ENCODE measurements around the gene SMNDC1.

The SMNDC1 gene

DNA sequence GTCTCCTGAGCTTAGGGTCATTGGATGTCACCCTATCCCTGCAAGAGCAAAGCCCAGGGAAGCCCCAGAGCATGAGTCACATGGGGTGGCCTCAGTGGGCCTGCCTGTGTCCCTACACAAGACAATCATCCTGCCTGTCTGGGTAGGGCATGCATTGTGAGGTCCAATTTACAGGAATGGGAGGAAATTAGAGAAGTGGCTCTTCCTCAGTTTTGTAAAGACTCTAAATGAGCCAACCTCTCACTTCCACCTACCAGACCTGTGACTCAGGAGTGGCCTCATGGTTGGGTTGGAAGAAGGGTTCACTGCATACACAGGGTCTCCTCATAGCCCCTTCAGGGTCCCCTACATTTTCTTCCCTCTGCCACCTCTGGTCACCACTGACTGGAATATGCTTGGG, 43.6 kb upstream of the SMNDC1 start:
- H3K36me3 ChIP-seq (ENCODE audit: insufficient read depth, low read length) = no peaks in the 10 kb centered on the region
- no peak overlapping the region for H3K9ac ChIP-seq (ENCODE audit: low read depth, low read length)
- H3K4me3 ChIP-seq (ENCODE audit: low read depth in 1 of 2, low read length in 2 of 2) = no peak overlapping the region
- peaks cover 20% of the 10 kb centered on the region for H3K27me3 ChIP-seq (ENCODE audit: insufficient read depth, low read length, poor library complexity)
- DNase-seq = no peak
- H2AFZ ChIP-seq (ENCODE audit: low read depth, low read length) = no peak overlapping the region
- no peak overlapping the region for H3K27ac ChIP-seq (ENCODE audit: low read length)
- H3K4me1 ChIP-seq (ENCODE audit: insufficient read depth, low read length) = no peaks in the 10 kb centered on the region
- no peaks in the 10 kb centered on the region for H3K9me3 ChIP-seq (ENCODE audit: insufficient read depth, low read length, severe bottlenecking)
- H3K79me2 ChIP-seq (ENCODE audit: insufficient read depth, low read length) = no peaks in the 10 kb centered on the region
- TF ChIP-seq, protein P1, sequence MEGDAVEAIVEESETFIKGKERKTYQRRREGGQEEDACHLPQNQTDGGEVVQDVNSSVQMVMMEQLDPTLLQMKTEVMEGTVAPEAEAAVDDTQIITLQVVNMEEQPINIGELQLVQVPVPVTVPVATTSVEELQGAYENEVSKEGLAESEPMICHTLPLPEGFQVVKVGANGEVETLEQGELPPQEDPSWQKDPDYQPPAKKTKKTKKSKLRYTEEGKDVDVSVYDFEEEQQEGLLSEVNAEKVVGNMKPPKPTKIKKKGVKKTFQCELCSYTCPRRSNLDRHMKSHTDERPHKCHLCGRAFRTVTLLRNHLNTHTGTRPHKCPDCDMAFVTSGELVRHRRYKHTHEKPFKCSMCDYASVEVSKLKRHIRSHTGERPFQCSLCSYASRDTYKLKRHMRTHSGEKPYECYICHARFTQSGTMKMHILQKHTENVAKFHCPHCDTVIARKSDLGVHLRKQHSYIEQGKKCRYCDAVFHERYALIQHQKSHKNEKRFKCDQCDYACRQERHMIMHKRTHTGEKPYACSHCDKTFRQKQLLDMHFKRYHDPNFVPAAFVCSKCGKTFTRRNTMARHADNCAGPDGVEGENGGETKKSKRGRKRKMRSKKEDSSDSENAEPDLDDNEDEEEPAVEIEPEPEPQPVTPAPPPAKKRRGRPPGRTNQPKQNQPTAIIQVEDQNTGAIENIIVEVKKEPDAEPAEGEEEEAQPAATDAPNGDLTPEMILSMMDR (IDR thresholded peaks at IDR 0.05; ENCODE audit: borderline replicate concordance, extremely low read depth, low read length, poor library complexity, severe bottlenecking) = no peak
- TF ChIP-seq EZH2 (IDR thresholded peaks at IDR 0.05; ENCODE audit: borderline replicate concordance, low read depth, low read length, severe bottlenecking) = no peak
- no peaks in the 10 kb centered on the region for H4K20me1 ChIP-seq (ENCODE audit: insufficient read depth, low read length)
- no peak for ATAC-seq (ENCODE audit: insufficient read depth, low read depth)
- no peak overlapping the region for H3K4me2 ChIP-seq (ENCODE audit: insufficient read depth, low read length)

- no peak for ATAC-seq (ENCODE audit: insufficient read depth, low read depth)
- H2AFZ ChIP-seq (ENCODE audit: low read depth, low read length) = no peak overlapping the region
- no peaks in the 10 kb centered on the region for H3K4me1 ChIP-seq (ENCODE audit: insufficient read depth, low read length)
- no peak for DNase-seq
- H3K9me3 ChIP-seq (ENCODE audit: insufficient read depth, low read length, severe bottlenecking) = no peaks in the 10 kb centered on the region
- no peak overlapping the region for H3K4me3 ChIP-seq (ENCODE audit: low read depth in 1 of 2, low read length in 2 of 2)
- H4K20me1 ChIP-seq (ENCODE audit: insufficient read depth, low read length) = no peaks in the 10 kb centered on the region
- no peaks in the 10 kb centered on the region for H3K36me3 ChIP-seq (ENCODE audit: insufficient read depth, low read length)
- no peak overlapping the region for H3K9ac ChIP-seq (ENCODE audit: low read depth, low read length)
- no peak overlapping the region for H3K4me2 ChIP-seq (ENCODE audit: insufficient read depth, low read length)
- H3K79me2 ChIP-seq (ENCODE audit: insufficient read depth, low read length) = no peaks in the 10 kb centered on the region
- TF ChIP-seq, protein P1 (IDR thresholded peaks at IDR 0.05; ENCODE audit: borderline replicate concordance, extremely low read depth, low read length, poor library complexity, severe bottlenecking) = no peak
- TF ChIP-seq EZH2 (IDR thresholded peaks at IDR 0.05; ENCODE audit: borderline replicate concordance, low read depth, low read length, severe bottlenecking) = no peak
- H3K27ac ChIP-seq (ENCODE audit: low read length) = no peak overlapping the region
- H3K27me3 ChIP-seq (ENCODE audit: insufficient read depth, low read length, poor library complexity) = peaks cover 25% of the 10 kb centered on the region
These were observed 42.2 kb upstream of the SMNDC1 start for GRCh38 chr10:110346914-110347313.

DNA sequence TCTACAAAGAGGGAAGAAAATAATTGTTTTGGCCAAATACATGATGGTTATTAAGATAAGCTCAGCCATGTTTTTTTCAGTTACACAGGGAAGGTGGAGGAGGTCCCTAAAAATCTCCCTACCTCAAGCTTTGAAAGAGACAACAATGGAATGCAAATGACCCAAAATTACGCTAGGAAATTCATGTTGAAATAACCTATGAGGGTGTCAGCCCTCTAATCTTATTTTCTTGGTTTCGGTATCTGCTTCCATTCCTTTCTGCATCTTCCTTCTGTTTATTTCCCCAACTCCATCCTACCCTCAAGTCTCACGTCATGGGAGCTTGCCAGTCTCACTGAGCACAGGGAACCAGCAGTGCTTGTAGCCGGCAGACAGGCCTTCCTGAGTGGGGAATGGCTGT, 40.6 kb upstream of the SMNDC1 start:
- no peak for TF ChIP-seq EZH2 (IDR thresholded peaks at IDR 0.05; ENCODE audit: borderline replicate concordance, low read depth, low read length, severe bottlenecking)
- TF ChIP-seq, protein P1 (IDR thresholded peaks at IDR 0.05; ENCODE audit: borderline replicate concordance, extremely low read depth, low read length, poor library complexity, severe bottlenecking) = no peak
- DNase-seq (no peak), ATAC-seq (ENCODE audit: insufficient read depth, low read depth) (no peak)
- Histone ChIP-seq H2AFZ (ENCODE audit: low read depth, low read length) (no peak overlapping the region), H3K4me1 (ENCODE audit: insufficient read depth, low read length) (no peaks in the 10 kb centered on the region), H3K4me3 (ENCODE audit: low read depth in 1 of 2, low read length in 2 of 2) (no peak overlapping the region), H3K36me3 (ENCODE audit: insufficient read depth, low read length) (no peaks in the 10 kb centered on the region), H3K27ac (ENCODE audit: low read length) (no peak overlapping the region), H4K20me1 (ENCODE audit: insufficient read depth, low read length) (no peaks in the 10 kb centered on the region), H3K9me3 (ENCODE audit: insufficient read depth, low read length, severe bottlenecking) (no peaks in the 10 kb centered on the region), H3K79me2 (ENCODE audit: insufficient read depth, low read length) (no peaks in the 10 kb centered on the region), H3K9ac (ENCODE audit: low read depth, low read length) (no peak overlapping the region), H3K27me3 (ENCODE audit: insufficient read depth, low read length, poor library complexity) (peaks cover 27% of the 10 kb centered on the region), H3K4me2 (ENCODE audit: insufficient read depth, low read length) (no peak overlapping the region)

GRCh38 chr10:110344622-110345021, 39.9 kb upstream of the SMNDC1 start:
- Histone ChIP-seq H3K4me1 (ENCODE audit: insufficient read depth, low read length) (no peaks in the 10 kb centered on the region), H3K27ac (ENCODE audit: low read length) (no peak overlapping the region), H4K20me1 (ENCODE audit: insufficient read depth, low read length) (no peaks in the 10 kb centered on the region), H3K9me3 (ENCODE audit: insufficient read depth, low read length, severe bottlenecking) (no peaks in the 10 kb centered on the region), H3K4me3 (ENCODE audit: low read depth in 1 of 2, low read length in 2 of 2) (no peak overlapping the region), H3K36me3 (ENCODE audit: insufficient read depth, low read length) (no peaks in the 10 kb centered on the region), H3K9ac (ENCODE audit: low read depth, low read length) (no peak overlapping the region), H3K27me3 (ENCODE audit: insufficient read depth, low read length, poor library complexity) (peaks cover 23% of the 10 kb centered on the region), H2AFZ (ENCODE audit: low read depth, low read length) (no peak overlapping the region), H3K4me2 (ENCODE audit: insufficient read depth, low read length) (no peak overlapping the region), H3K79me2 (ENCODE audit: insufficient read depth, low read length) (no peaks in the 10 kb centered on the region)
- TF ChIP-seq, protein P1 (IDR thresholded peaks at IDR 0.05; ENCODE audit: borderline replicate concordance, extremely low read depth, low read length, poor library complexity, severe bottlenecking) = no peak
- TF ChIP-seq EZH2 (IDR thresholded peaks at IDR 0.05; ENCODE audit: borderline replicate concordance, low read depth, low read length, severe bottlenecking) = no peak
- ATAC-seq (ENCODE audit: insufficient read depth, low read depth) (no peak), DNase-seq (no peak)
